ENCODE results near the gene ELMO3. TPM values are rescaled to one million over a fixed set of nuclear protein-coding genes. Genes with fewer than 3 reads are reported as not detected.

Gene ELMO3
- total RNA-seq, 4 donors from 2014 or later: 0.51 to 1.5 (median 0.93) TPM

- no peak for TF ChIP-seq CTCF (IDR thresholded peaks at IDR 0.05; ENCODE audit: low read depth)
Observed at GRCh38 chr16:67245186-67245585, 46.3 kb downstream of the ELMO3 start.

GRCh38 chr16:67245674-67246080 is 46.7 kb downstream of the ELMO3 start:
- no peak for TF ChIP-seq CTCF (IDR thresholded peaks at IDR 0.05; ENCODE audit: low read depth)

- TF ChIP-seq CTCF (IDR thresholded peaks at IDR 0.05; ENCODE audit: low read depth): no peak
Observed at GRCh38 chr16:67246081-67246755, 47.3 kb downstream of the ELMO3 start.

GRCh38 chr16:67246756-67247191 is 47.8 kb downstream of the ELMO3 start:
- no peak for TF ChIP-seq CTCF (IDR thresholded peaks at IDR 0.05; ENCODE audit: low read depth)

- no peak for TF ChIP-seq CTCF (IDR thresholded peaks at IDR 0.05; ENCODE audit: low read depth)
Observed at GRCh38 chr16:67247192-67248072, 48.5 kb downstream of the ELMO3 start, which contains the start of gene FHOD1. FHOD1 (minus strand) TSS chr16:67247481; CDS start chr16:67247410, 71 bp downstream.

GRCh38 chr16:67248073-67248400 is 49.1 kb downstream of the ELMO3 start:
- no peak for TF ChIP-seq CTCF (IDR thresholded peaks at IDR 0.05; ENCODE audit: low read depth)

Data from subcutaneous adipose tissue (tissue), 4 donors.